CD4-positive, alpha-beta T cell (primary cell): ENCODE results near the gene ARMC10. TPM values are rescaled to one million over a fixed set of nuclear protein-coding genes. Genes with fewer than 3 reads are reported as not detected.
A peak's percentile ranks its signal among the peaks of the same experiment; 100 is the strongest.
"Not testable (repeated sequence)": the region's sequence is repeated elsewhere in the genome, so short reads cannot be mapped to it uniquely, and the experiment has no call there.

Experiments
- ATAC-seq: fragments of 200-7000 bp; cut with Tn5 transposase; one replicate; pipeline ENCODE4 v1.10.0; 2022; ENCODE audit warnings: mild to moderate bottlenecking; ENCODE audit not compliant: poor library complexity
- CTCF ChIA-PET: fragments of 350-600 bp; sonication (Branson Sonifier 250); formaldehyde crosslinking; loops from one replicate; lab custom pipeline; 2021; ENCODE audit warnings: antibody characterized with exemption, inconsistent platforms; lab: Charles Lee
- POLR2A ChIA-PET: fragments of 350-600 bp; sonication (Branson Sonifier 250); formaldehyde crosslinking; loops from one replicate; lab custom pipeline; 2021; ENCODE audit warnings: antibody characterized with exemption, inconsistent platforms; lab: Charles Lee
- DNase-seq, 14 experiments: peaks; one replicate each; pipeline ENCODE4 v3.0.0-alpha.2; 2013 to 2020; ENCODE audit warnings: mixed read lengths in 2 of 14
- H3K27ac ChIP-seq, 2 donors: one replicate each; pipeline versions ENCODE4 v1.5.1 to v1.7.0; 2013; ENCODE audit warnings: low read length in 2 of 2, low read depth in 1 of 2, mild to moderate bottlenecking in 1 of 2
- H3K27me3 ChIP-seq, 2 experiments: 1 replicate in 1 of 2; 2 replicates in 1 of 2; pipeline versions ENCODE4 v1.6.1 to v1.7.0; 2013; ENCODE audit warnings: low read length in 2 of 2, control low read depth in 1 of 2, mild to moderate bottlenecking in 1 of 2, moderate library complexity in 1 of 2; ENCODE audit not compliant: insufficient read depth in 2 of 2, control insufficient read depth in 1 of 2
- H3K36me3 ChIP-seq: one replicate; pipeline ENCODE4 v1.6.1; 2013; ENCODE audit warnings: low read length, control low read depth; ENCODE audit not compliant: insufficient read depth
- H3K4me1 ChIP-seq: one replicate; pipeline ENCODE4 v1.6.1; 2013; ENCODE audit warnings: low read length, control low read depth; ENCODE audit not compliant: insufficient read depth
- H3K4me3 ChIP-seq: one replicate; pipeline ENCODE4 v1.5.1; 2013; ENCODE audit warnings: mild to moderate bottlenecking, low read length, moderate library complexity
- H3K9me3 ChIP-seq, 2 experiments: 1 replicate in 1 of 2; 2 replicates in 1 of 2; pipeline versions ENCODE4 v1.6.1 to v1.7.0; 2013; ENCODE audit warnings: low read length in 2 of 2, mild to moderate bottlenecking in 2 of 2, control low read depth in 1 of 2, moderate library complexity in 1 of 2; ENCODE audit not compliant: control insufficient read depth in 1 of 2, insufficient read depth in 1 of 2
- H3K27ac Mint-ChIP-seq: one replicate; pipeline ENCODE4 v1.8.0; 2020; ENCODE audit warnings: mixed read lengths
- H3K27me3 Mint-ChIP-seq: one replicate; pipeline ENCODE4 v1.8.0; 2021; ENCODE audit warnings: mixed read lengths
- H3K36me3 Mint-ChIP-seq: one replicate; pipeline ENCODE4 v1.8.0; 2021; ENCODE audit warnings: low read depth, mixed read lengths
- H3K4me1 Mint-ChIP-seq: one replicate; pipeline ENCODE4 v1.8.0; 2021; ENCODE audit warnings: low read depth, mixed read lengths
- H3K4me3 Mint-ChIP-seq: one replicate; pipeline ENCODE4 v1.8.0; 2020; ENCODE audit warnings: mild to moderate bottlenecking, mixed read lengths
- H3K9me3 Mint-ChIP-seq: one replicate; pipeline ENCODE4 v1.8.0; 2020; ENCODE audit warnings: mixed read lengths
- CTCF ChIP-seq: fragments of 200-600 bp; IDR thresholded peaks from one replicate; pipeline ENCODE4 v1.8.0; 2022; ENCODE audit warnings: antibody characterized with exemption, mild to moderate bottlenecking
- intact Hi-C, 2 experiments: fragments of 100-400 bp; cut with DNase I in 1 of 2; cut with micrococcal nuclease in 1 of 2; formaldehyde crosslinking; loops; one replicate each; pipeline versions ENCODE4 v1.15.1 to v1.9.0; 2023 to 2025; cut with DNase I, micrococcal nuclease
- total RNA-seq, 174 experiments: library from RNA in 2 of 174; stranded (reverse) in 2 of 174; gene quantifications; one replicate each; pipeline ENCODE4 v1.2.3 and lab custom pipeline; 2021 to 2026

Gene ARMC10
- total RNA-seq, 2 experiments from 2014 or later, result 6.0 to 6.9 TPM

GRCh38 chr7:103142494-103142893 lies 67.6 kb downstream of the ARMC10 start:
- DNase-seq, result no peak
- Mint-ChIP-seq H3K4me3 (no peak overlapping the region), H3K4me1 (peaks cover 26% of the 10 kb centered on the region), H3K27ac (no peak overlapping the region), H3K9me3 (no peaks in the 10 kb centered on the region), H3K36me3 (peaks cover 6% of the 10 kb centered on the region), H3K27me3 (no peaks in the 10 kb centered on the region)
- no peak overlapping the region for H3K27ac ChIP-seq
- H3K4me3 ChIP-seq, result no peak overlapping the region
- ChIA-PET CTCF (no interaction called here), POLR2A (no interaction called here)
- H3K27me3 ChIP-seq, result no peaks in the 10 kb centered on the region
- TF ChIP-seq CTCF, result no peak
- H3K36me3 ChIP-seq, result no peaks in the 10 kb centered on the region
- peaks cover 4% of the 10 kb centered on the region for H3K4me1 ChIP-seq
- no peaks in the 10 kb centered on the region for H3K9me3 ChIP-seq
- intact Hi-C loops, result no loop called here
- ATAC-seq, result no peak

GRCh38 chr7:103143868-103144267 lies 68.9 kb downstream of the ARMC10 start:
- no peak for DNase-seq
- no peak for ATAC-seq
- H3K27me3 ChIP-seq, result no peaks in the 10 kb centered on the region
- no peak overlapping the region for H3K27ac ChIP-seq
- no peak for TF ChIP-seq CTCF
- no peaks in the 10 kb centered on the region for H3K27me3 Mint-ChIP-seq
- peaks cover 40% of the 10 kb centered on the region for H3K4me1 Mint-ChIP-seq
- H3K9me3 Mint-ChIP-seq, result no peaks in the 10 kb centered on the region
- POLR2A ChIA-PET, result no interaction called here
- no peak overlapping the region for H3K4me3 ChIP-seq
- H3K9me3 ChIP-seq, result no peaks in the 10 kb centered on the region
- H3K4me1 ChIP-seq, result peaks cover 4% of the 10 kb centered on the region
- intact Hi-C loops, result no loop called here
- CTCF ChIA-PET, result no interaction called here
- H3K36me3 Mint-ChIP-seq, result peaks cover 15% of the 10 kb centered on the region
- no peaks in the 10 kb centered on the region for H3K36me3 ChIP-seq
- no peak overlapping the region for H3K4me3 Mint-ChIP-seq
- H3K27ac Mint-ChIP-seq, result no peak overlapping the region

- H3K27ac ChIP-seq, H3K4me3 ChIP-seq, H3K9me3 Mint-ChIP-seq, H3K27ac Mint-ChIP-seq, H3K27me3 Mint-ChIP-seq, CTCF ChIA-PET, H3K9me3 ChIP-seq, H3K27me3 ChIP-seq, ATAC-seq, H3K36me3 ChIP-seq, H3K4me1 ChIP-seq, DNase-seq, POLR2A ChIA-PET: not testable (repeated sequence)
- Mint-ChIP-seq H3K4me1 (peaks cover 45% of the 10 kb centered on the region), H3K36me3 (peaks cover 22% of the 10 kb centered on the region), H3K4me3 (peak overlapping the region; percentile 2)
- intact Hi-C loops, result loop anchor here in 1 of 2 experiments (5.0 kb wide), 1 partner anchor 198 kb away; the partner anchor contains the start of gene DNAJC2
Observed at GRCh38 chr7:103144754-103145153, 69.8 kb downstream of the ARMC10 start.
